Pancreas (tissue), 10 donors: ENCODE measurements around the gene ARIH2. TPM values are rescaled to one million over a fixed set of nuclear protein-coding genes. Genes with fewer than 3 reads are reported as not detected.

Experiments
- ATAC-seq, 4 donors: fragments of 200-7000 bp; cut with Tn5 transposase; one replicate each; pipeline versions ENCODE4 v1.8.0 to v1.9.1; 2020; ENCODE audit warnings: mild to moderate bottlenecking in 4 of 4, moderate library complexity in 4 of 4
- DNase-seq, 6 donors: peaks; one replicate each; pipeline ENCODE4 v3.0.0-alpha.2; 2020
- FAIRE-seq: peaks from 2 replicates; lab custom pipeline; 2012; peaks lifted over from hg19 to GRCh38; lab: Jason Lieb, UNC
- H3K27ac ChIP-seq, 4 donors: fragments of 200-600 bp; sonication (generic); 1 replicate in 3 of 4; 2 replicates in 1 of 4; pipeline versions ENCODE4 v1.5.0 to v1.8.0; 2020
- H3K27me3 ChIP-seq, 4 donors: fragments of 200-600 bp; one replicate each; pipeline ENCODE4 v1.8.0; 2021
- H3K36me3 ChIP-seq, 3 donors: fragments of 200-600 bp; sonication (generic) in 1 of 3; one replicate each; pipeline versions ENCODE4 v1.5.0 to v1.8.0; 2020 to 2021
- H3K4me1 ChIP-seq, 3 donors: fragments of 200-600 bp; one replicate each; pipeline ENCODE4 v1.8.0; 2021
- H3K4me3 ChIP-seq, 4 donors: fragments of 200-600 bp; sonication (generic) in 2 of 4; one replicate each; pipeline versions ENCODE4 v1.5.0 to v1.8.0; 2020 to 2021
- H3K9me3 ChIP-seq, 4 donors: fragments of 200-600 bp; one replicate each; pipeline ENCODE4 v1.8.0; 2021
- WGBS, 2 donors: extraction: QIAGEN DNeasy Blood & Tissue Kit; methylation state at CpG; one replicate each; pipeline ENCODE4 v1.1.7; 2013; 5-methylcytosine and 5-hydroxymethylcytosine counted together
- intact Hi-C, 3 donors: fragments of 100-400 bp; cut with DNase I; formaldehyde crosslinking; loops; one replicate each; pipeline versions ENCODE4 v1.11.1 to v1.14.2; 2022
- polyA plus RNA-seq, 2 donors: library from polyadenylated mRNA; stranded (reverse); fragments of 200-250 nt; gene quantifications; one replicate each; pipeline ENCODE4 v1.2.3, GENCODE V29; 2013
- total RNA-seq, 6 donors: library from RNA; stranded (reverse); fragmentation: NEBNext Ultra II Directional in 4 of 6; extraction: Animal tissue kit (Norgen Biotek cat#: 25700) in 4 of 6; gene quantifications; one replicate each; pipeline versions ENCODE4 v1.2.1 to v1.2.4, GENCODE V29; 2021 to 2023
- TF ChIP-seq, protein P1 (sequence below), 4 donors: fragments of 200-600 bp; sonication (generic) in 3 of 4; IDR thresholded peaks; one replicate each; pipeline versions ENCODE4 v1.5.0 to v1.8.0; 2021; ENCODE audit warnings: antibody characterized with exemption in 4 of 4
- donor health status: healthy with polysubstance abuse.
- donor health status: DM: no; HTN: no; CAD: no; lungs with moderate emphysema.
- donor health status: DM: no; HTN: no; CAD: no.
- donor health status: control.
- donor health status: control.
- donor health status: Bipolar disorder and iron deficiency.
- donor health status: DM: yes; HTN: yes; CAD: no.
- donor health status: DM: no; HTN: no; CAD: no.
- donor health status: DM: no; HTN: no; CAD: no.
- donor health status: DM: yes; HTN: yes; CAD: no.

ARIH2 gene
- total and polyA plus RNA-seq, 8 donors: 33.3 to 53.6 (median 41.6) TPM

- ATAC-seq (peak in 3 of 4 donors; percentile 13 to 30 (median 24)), FAIRE-seq (no peak), DNase-seq (peak in 4 of 6 donors; percentile 21 to 83 (median 68))
- WGBS, 2 donors: 85 to 86% methylated on average over 24 of the region's 24 CpGs
- H3K4me3 ChIP-seq: no peak overlapping the region
- TF ChIP-seq, protein P1, sequence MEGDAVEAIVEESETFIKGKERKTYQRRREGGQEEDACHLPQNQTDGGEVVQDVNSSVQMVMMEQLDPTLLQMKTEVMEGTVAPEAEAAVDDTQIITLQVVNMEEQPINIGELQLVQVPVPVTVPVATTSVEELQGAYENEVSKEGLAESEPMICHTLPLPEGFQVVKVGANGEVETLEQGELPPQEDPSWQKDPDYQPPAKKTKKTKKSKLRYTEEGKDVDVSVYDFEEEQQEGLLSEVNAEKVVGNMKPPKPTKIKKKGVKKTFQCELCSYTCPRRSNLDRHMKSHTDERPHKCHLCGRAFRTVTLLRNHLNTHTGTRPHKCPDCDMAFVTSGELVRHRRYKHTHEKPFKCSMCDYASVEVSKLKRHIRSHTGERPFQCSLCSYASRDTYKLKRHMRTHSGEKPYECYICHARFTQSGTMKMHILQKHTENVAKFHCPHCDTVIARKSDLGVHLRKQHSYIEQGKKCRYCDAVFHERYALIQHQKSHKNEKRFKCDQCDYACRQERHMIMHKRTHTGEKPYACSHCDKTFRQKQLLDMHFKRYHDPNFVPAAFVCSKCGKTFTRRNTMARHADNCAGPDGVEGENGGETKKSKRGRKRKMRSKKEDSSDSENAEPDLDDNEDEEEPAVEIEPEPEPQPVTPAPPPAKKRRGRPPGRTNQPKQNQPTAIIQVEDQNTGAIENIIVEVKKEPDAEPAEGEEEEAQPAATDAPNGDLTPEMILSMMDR (IDR thresholded peaks at IDR 0.05): peak in 2 of 4 donors; percentile 30 to 33
- intact Hi-C loops: no loop called here
- no peak overlapping the region for H3K27ac ChIP-seq
- no peaks in the 10 kb centered on the region for H3K27me3 ChIP-seq
- H3K36me3 ChIP-seq: peaks cover 0 to 20% (median 11%) of the 10 kb centered on the region in 3 donors
- peaks cover 2 to 17% (median 13%) of the 10 kb centered on the region in 3 donors for H3K4me1 ChIP-seq
- H3K9me3 ChIP-seq: no peaks in the 10 kb centered on the region
Observed at GRCh38 chr3:49013738-49014660, 95.4 kb downstream of the ARIH2 start.

DNA sequence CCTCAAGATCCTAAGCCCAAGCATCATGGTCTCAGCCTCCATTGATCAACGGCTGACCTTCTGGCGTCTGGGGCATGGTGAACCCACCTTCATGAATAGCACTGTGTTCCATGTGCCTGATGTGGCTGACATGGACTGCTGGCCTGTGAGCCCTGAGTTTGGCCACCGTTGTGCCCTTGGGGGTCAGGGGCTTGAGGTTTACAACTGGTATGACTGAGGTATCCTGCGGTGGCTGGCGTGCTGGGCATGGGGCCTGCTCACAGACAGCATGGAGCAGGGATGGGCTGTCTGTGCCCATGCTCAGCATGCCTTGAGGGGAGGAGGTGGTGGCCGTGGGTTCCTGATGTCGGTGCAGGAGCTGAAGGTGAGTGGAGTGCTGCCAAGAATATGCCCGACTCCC, 96.4 kb downstream of the ARIH2 start:
- no peak for FAIRE-seq
- Histone ChIP-seq H3K27me3 (no peaks in the 10 kb centered on the region), H3K9me3 (no peaks in the 10 kb centered on the region), H3K4me1 (peaks cover 7 to 24% (median 17%) of the 10 kb centered on the region in 3 donors), H3K36me3 (peaks cover 0 to 20% (median 11%) of the 10 kb centered on the region in 3 donors), H3K27ac (no peak overlapping the region), H3K4me3 (no peak overlapping the region)
- TF ChIP-seq, protein P1 (IDR thresholded peaks at IDR 0.05): no peak
- intact Hi-C loops: no loop called here
- 79 to 83% methylated on average over 8 of the region's 8 CpGs for WGBS, 2 donors
- ATAC-seq: no peak
- peak in 2 of 6 donors; percentile 22 to 68 for DNase-seq

GRCh38 chr3:49015765-49016164, 97.1 kb downstream of the ARIH2 start:
- 80 to 92% methylated on average over 6 of the region's 6 CpGs for WGBS, 2 donors
- ATAC-seq (no peak), DNase-seq (peak in 1 of 6 donors; percentile 17), FAIRE-seq (no peak)
- TF ChIP-seq, protein P1 (IDR thresholded peaks at IDR 0.05): no peak
- intact Hi-C loops: no loop called here
- Histone ChIP-seq H3K27ac (no peak overlapping the region), H3K9me3 (no peaks in the 10 kb centered on the region), H3K27me3 (no peaks in the 10 kb centered on the region), H3K4me3 (no peak overlapping the region), H3K36me3 (peaks cover 0 to 20% (median 11%) of the 10 kb centered on the region in 3 donors), H3K4me1 (peaks cover 7 to 25% (median 17%) of the 10 kb centered on the region in 3 donors)

DNA sequence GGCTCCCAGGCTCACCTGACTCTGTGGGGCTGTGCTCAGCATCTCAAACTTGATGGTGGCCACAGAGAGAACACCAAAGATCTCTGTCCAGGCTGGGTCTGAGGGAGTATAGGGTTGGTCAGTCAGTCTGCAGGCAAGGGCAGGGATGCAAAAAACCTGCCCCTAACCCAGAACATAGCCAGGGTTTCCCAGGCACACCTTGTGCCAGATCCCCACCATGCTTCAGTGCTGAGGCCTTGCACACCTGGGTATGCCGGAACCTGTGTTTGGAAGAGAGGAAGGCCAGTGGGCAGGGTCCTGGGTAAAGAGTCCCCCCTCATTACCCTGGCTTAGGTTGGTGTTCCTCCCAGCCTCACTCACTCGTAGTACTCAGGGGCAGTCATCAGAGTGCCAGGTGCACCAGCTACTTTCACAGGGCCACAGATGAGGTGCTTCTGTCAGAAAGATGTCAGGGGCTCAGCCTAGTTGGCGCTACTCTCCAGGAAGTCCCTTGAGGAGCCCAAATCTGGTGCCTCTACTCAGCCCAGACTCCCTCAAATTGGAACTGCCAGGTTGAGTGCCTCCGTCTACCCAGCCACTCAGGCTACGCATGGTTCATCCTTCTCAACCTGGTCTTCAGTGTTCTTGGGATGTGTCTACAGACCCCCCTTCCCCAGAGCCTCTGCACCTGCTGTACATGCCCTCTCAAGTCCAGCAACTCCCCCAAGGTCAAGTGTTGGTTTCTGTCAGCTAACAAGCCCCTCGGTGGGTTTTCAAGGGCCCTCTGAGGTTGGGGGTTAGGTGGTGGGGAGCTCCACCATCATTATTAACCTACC, 98.0 kb downstream of the ARIH2 start:
- intact Hi-C loops: no loop called here
- no peaks in the 10 kb centered on the region for H3K9me3 ChIP-seq
- FAIRE-seq: no peak

More for the DNA sequence above, 98.0 kb downstream of the ARIH2 start:
- TF ChIP-seq, protein P1 (IDR thresholded peaks at IDR 0.05): no peak
- 79 to 82% methylated on average over 6 of the region's 6 CpGs for WGBS, 2 donors
- no peak overlapping the region for H3K27ac ChIP-seq
- ATAC-seq (no peak), DNase-seq (peak in 1 of 6 donors; percentile 25)
- no peaks in the 10 kb centered on the region for H3K27me3 ChIP-seq
- peaks cover 0 to 20% (median 11%) of the 10 kb centered on the region in 3 donors for H3K36me3 ChIP-seq
- no peak overlapping the region for H3K4me3 ChIP-seq
- peaks cover 7 to 25% (median 16%) of the 10 kb centered on the region in 3 donors for H3K4me1 ChIP-seq
